MM.1S (cell line): ENCODE data around the gene ITGA11.

Experiments used
- DNase-seq: peaks from one replicate; pipeline ENCODE4 v3.0.0-alpha.2; 2015
- H2AFZ ChIP-seq: fragments of 300-600 bp; sonication (generic); 2 replicates; pipeline ENCODE4 v1.6.0; 2016; ENCODE audit warnings: antibody characterized with exemption, low read length
- H3F3A ChIP-seq: fragments of 300-600 bp; sonication (generic); 2 replicates; pipeline ENCODE4 v1.6.1; 2016; ENCODE audit warnings: mild to moderate bottlenecking, antibody characterized with exemption, low read length, moderate library complexity, mixed read lengths; ENCODE audit not compliant: insufficient read depth
- H3K27ac ChIP-seq: fragments of 300-600 bp; sonication (generic); 2 replicates; pipeline ENCODE4 v1.5.1; 2016; ENCODE audit warnings: mild to moderate bottlenecking, low read length
- H3K27me3 ChIP-seq: fragments of 300-600 bp; sonication (generic); replicated peaks from 2 replicates; pipeline ENCODE4 v1.6.0; 2016; ENCODE audit warnings: low read length; ENCODE audit not compliant: insufficient read depth
- H3K36me3 ChIP-seq: fragments of 300-600 bp; sonication (generic); replicated peaks from 2 replicates; pipeline ENCODE4 v1.6.1; 2016; ENCODE audit warnings: mild to moderate bottlenecking, low read length, mixed read lengths; ENCODE audit not compliant: insufficient read depth
- H3K4me1 ChIP-seq: fragments of 300-600 bp; sonication (generic); 2 replicates; pipeline ENCODE4 v1.6.1; 2016; ENCODE audit warnings: low read length, mixed read lengths
- H3K4me2 ChIP-seq: fragments of 300-600 bp; sonication (generic); 2 replicates; pipeline ENCODE4 v1.6.0; 2016; ENCODE audit warnings: low read depth, low read length
- H3K4me3 ChIP-seq: fragments of 300-600 bp; sonication (generic); 2 replicates; pipeline ENCODE4 v1.5.1; 2016; ENCODE audit warnings: low read length, mixed read lengths
- H3K79me2 ChIP-seq: fragments of 300-600 bp; sonication (generic); 2 replicates; pipeline ENCODE4 v1.6.1; 2016; ENCODE audit warnings: mixed run types, low read length, mixed read lengths
- H3K9ac ChIP-seq: fragments of 300-600 bp; sonication (generic); 2 replicates; pipeline ENCODE4 v1.6.1; 2016; ENCODE audit warnings: low read length, mixed read lengths
- H3K9me2 ChIP-seq: fragments of 300-600 bp; sonication (generic); replicated peaks from 2 replicates; pipeline ENCODE4 v1.6.1; 2016; ENCODE audit warnings: mild to moderate bottlenecking, low read length, mixed read lengths; ENCODE audit not compliant: insufficient read depth
- H3K9me3 ChIP-seq: fragments of 300-600 bp; sonication (generic); replicated peaks from 2 replicates; pipeline ENCODE4 v1.6.1; 2016; ENCODE audit warnings: mild to moderate bottlenecking, low read length, mixed read lengths; ENCODE audit not compliant: insufficient read depth
- H4K20me1 ChIP-seq: fragments of 300-600 bp; sonication (generic); 2 replicates; pipeline ENCODE4 v1.6.1; 2016; ENCODE audit warnings: mild to moderate bottlenecking, low read length, moderate library complexity, mixed read lengths; ENCODE audit not compliant: insufficient read depth
- CTCF ChIP-seq: fragments of 300-600 bp; sonication (generic); IDR thresholded peaks from 2 replicates; pipeline ENCODE4 v1.5.1; 2016; ENCODE audit warnings: antibody characterized with exemption, low read length, mixed read lengths
- EZH2 ChIP-seq: fragments of 300-600 bp; sonication (generic); optimal IDR thresholded peaks from 2 replicates; pipeline ENCODE3; 2017; ENCODE audit warnings: low read depth, mild to moderate bottlenecking, antibody characterized with exemption, low read length, mixed read lengths
- EZH2phosphoT487 ChIP-seq: fragments of 300-600 bp; sonication (generic); IDR thresholded peaks from 2 replicates; pipeline ENCODE4 v1.6.1; 2018; ENCODE audit warnings: antibody characterized with exemption, low read length

Gene ITGA11

GRCh38 chr15:68301301-68301700 is 130.7 kb downstream of the ITGA11 start:
- no peak for TF ChIP-seq CTCF
- no peak for TF ChIP-seq EZH2phosphoT487
- TF ChIP-seq EZH2: no peak
- Histone ChIP-seq H3F3A (peaks cover 67% of the 10 kb centered on the region), H3K9me3 (no peaks in the 10 kb centered on the region), H3K4me2 (no peak overlapping the region), H3K79me2 (peaks cover 53% of the 10 kb centered on the region), H3K27me3 (no peaks in the 10 kb centered on the region), H2AFZ (no peak overlapping the region), H3K9ac (no peak overlapping the region), H3K9me2 (no peaks in the 10 kb centered on the region), H4K20me1 (no peaks in the 10 kb centered on the region), H3K36me3 (no peaks in the 10 kb centered on the region), H3K27ac (peak overlapping the region; percentile 99; the same call in 1 of the 2 replicates), H3K4me1 (peaks cover 78% of the 10 kb centered on the region), H3K4me3 (no peak overlapping the region)
- DNase-seq: no peak

- Histone ChIP-seq H4K20me1 (no peaks in the 10 kb centered on the region), H3F3A (peaks cover 66% of the 10 kb centered on the region), H3K4me1 (peaks cover 83% of the 10 kb centered on the region), H3K4me2 (peak overlapping the region; percentile 51), H2AFZ (no peak overlapping the region), H3K9ac (peak overlapping the region; percentile 75), H3K9me2 (no peaks in the 10 kb centered on the region), H3K27me3 (no peaks in the 10 kb centered on the region), H3K4me3 (no peak overlapping the region), H3K27ac (peak overlapping the region; percentile 99), H3K9me3 (no peaks in the 10 kb centered on the region), H3K79me2 (peaks cover 59% of the 10 kb centered on the region), H3K36me3 (no peaks in the 10 kb centered on the region)
- DNase-seq: no peak
- no peak for TF ChIP-seq CTCF
- no peak for TF ChIP-seq EZH2
- TF ChIP-seq EZH2phosphoT487: no peak
Measured at GRCh38 chr15:68300115-68300940, 131.6 kb downstream of the ITGA11 start.

GRCh38 chr15:68299436-68299835 is 132.5 kb downstream of the ITGA11 start:
- H3K9ac ChIP-seq: peak overlapping the region; percentile 75

More at GRCh38 chr15:68299436-68299835, 132.5 kb downstream of the ITGA11 start:
- Histone ChIP-seq H3K79me2 (peaks cover 64% of the 10 kb centered on the region), H3K36me3 (no peaks in the 10 kb centered on the region), H3K9me3 (no peaks in the 10 kb centered on the region), H3K4me1 (peaks cover 82% of the 10 kb centered on the region), H3K27ac (peak overlapping the region; percentile 99), H3F3A (peaks cover 57% of the 10 kb centered on the region), H3K4me2 (peak overlapping the region; percentile 51), H3K27me3 (no peaks in the 10 kb centered on the region), H2AFZ (no peak overlapping the region), H4K20me1 (no peaks in the 10 kb centered on the region), H3K9me2 (no peaks in the 10 kb centered on the region), H3K4me3 (no peak overlapping the region)
- TF ChIP-seq CTCF (no peak), EZH2 (no peak), EZH2phosphoT487 (no peak)
- DNase-seq: no peak
